Mucosa of stomach (tissue), 1 donor: ENCODE data around the gene MRPL57.
"Not testable (repeated sequence)": the region's sequence is repeated elsewhere in the genome, so short reads cannot be mapped to it uniquely, and the experiment has no call there.

ENCODE experiments used
- H3K27me3 ChIP-seq: one replicate; pipeline ENCODE4 v1.7.0; 2013; ENCODE audit warnings: mild to moderate bottlenecking, low read length; ENCODE audit not compliant: control insufficient read depth, insufficient read depth
- H3K36me3 ChIP-seq: one replicate; pipeline ENCODE4 v1.7.0; 2013; ENCODE audit warnings: low read length; ENCODE audit not compliant: control insufficient read depth, insufficient read depth
- H3K4me1 ChIP-seq: one replicate; pipeline ENCODE4 v1.7.0; 2013; ENCODE audit warnings: mild to moderate bottlenecking, low read length; ENCODE audit not compliant: control insufficient read depth, insufficient read depth
- H3K4me3 ChIP-seq: one replicate; pipeline ENCODE4 v1.7.0; 2013; ENCODE audit warnings: low read length
- H3K9ac ChIP-seq: one replicate; pipeline ENCODE4 v1.7.0; 2013; ENCODE audit warnings: mild to moderate bottlenecking, low read length, moderate library complexity
- H3K9me3 ChIP-seq: one replicate; pipeline ENCODE4 v1.7.0; 2013; ENCODE audit warnings: mild to moderate bottlenecking, low read length, moderate library complexity; ENCODE audit not compliant: control insufficient read depth
- donor health status: Pancreatic carcinoma.

Gene MRPL57

GRCh38 chr13:21176215-21176981 lies at the start of gene MRPL57, which contains the start of gene SKA3:
MRPL57 (plus strand) TSS chr13:21176658; CDS start chr13:21176917, 259 bp downstream.
SKA3 (minus strand) TSS chr13:21176552; CDS start chr13:21176477, 75 bp downstream.
- peak within 1 kb of the TSS; percentile 67 for H3K4me3 ChIP-seq
- H3K4me1 ChIP-seq = peaks cover 9% of the 10 kb centered on the region
- no peaks in the 10 kb centered on the region for H3K27me3 ChIP-seq
- no peaks in the 10 kb centered on the region for H3K9me3 ChIP-seq
- H3K9ac ChIP-seq = peak within 1 kb of the TSS; percentile 77
- H3K36me3 ChIP-seq = no peaks in the 10 kb centered on the region

GRCh38 chr13:21130116-21130515 lies 46.3 kb upstream of the MRPL57 start:
- no peaks in the 10 kb centered on the region for H3K4me1 ChIP-seq
- no peak overlapping the region for H3K4me3 ChIP-seq
- H3K9ac ChIP-seq = no peak overlapping the region
- H3K9me3 ChIP-seq = no peaks in the 10 kb centered on the region
- peaks cover 3% of the 10 kb centered on the region for H3K27me3 ChIP-seq
- no peaks in the 10 kb centered on the region for H3K36me3 ChIP-seq

- Histone ChIP-seq H3K36me3 (no peaks in the 10 kb centered on the region), H3K4me1 (no peaks in the 10 kb centered on the region), H3K27me3 (peaks cover 3% of the 10 kb centered on the region), H3K9ac (no peak overlapping the region), H3K4me3 (no peak overlapping the region), H3K9me3 (no peaks in the 10 kb centered on the region)
Measured at GRCh38 chr13:21133077-21133476, 43.4 kb upstream of the MRPL57 start.

GRCh38 chr13:21134475-21134874 lies 42.0 kb upstream of the MRPL57 start:
- no peak overlapping the region for H3K4me3 ChIP-seq
- no peaks in the 10 kb centered on the region for H3K4me1 ChIP-seq
- no peaks in the 10 kb centered on the region for H3K36me3 ChIP-seq

GRCh38 chr13:21135833-21136232 lies 40.6 kb upstream of the MRPL57 start:
- H3K9me3 ChIP-seq, H3K9ac ChIP-seq, H3K4me1 ChIP-seq, H3K27me3 ChIP-seq, H3K4me3 ChIP-seq, H3K36me3 ChIP-seq: not testable (repeated sequence)

More at GRCh38 chr13:21134475-21134874, 42.0 kb upstream of the MRPL57 start:
- Histone ChIP-seq H3K9me3 (no peaks in the 10 kb centered on the region), H3K27me3 (peaks cover 3% of the 10 kb centered on the region), H3K9ac (no peak overlapping the region)

GRCh38 chr13:21137696-21138095 lies 38.8 kb upstream of the MRPL57 start:
- Histone ChIP-seq H3K4me3 (no peak overlapping the region), H3K9ac (no peak overlapping the region), H3K27me3 (no peaks in the 10 kb centered on the region), H3K9me3 (no peaks in the 10 kb centered on the region), H3K36me3 (no peaks in the 10 kb centered on the region), H3K4me1 (peaks cover 7% of the 10 kb centered on the region)

GRCh38 chr13:21138561-21138960 lies 37.9 kb upstream of the MRPL57 start:
- no peaks in the 10 kb centered on the region for H3K9me3 ChIP-seq

GRCh38 chr13:21139374-21139773 lies 37.1 kb upstream of the MRPL57 start:
- peak overlapping the region; percentile 23 for H3K4me3 ChIP-seq
- no peaks in the 10 kb centered on the region for H3K36me3 ChIP-seq
- peaks cover 14% of the 10 kb centered on the region for H3K4me1 ChIP-seq
- no peaks in the 10 kb centered on the region for H3K9me3 ChIP-seq
- H3K27me3 ChIP-seq = no peaks in the 10 kb centered on the region
- peak overlapping the region; percentile 91 for H3K9ac ChIP-seq

More at GRCh38 chr13:21138561-21138960, 37.9 kb upstream of the MRPL57 start:
- Histone ChIP-seq H3K4me3 (no peak overlapping the region), H3K36me3 (no peaks in the 10 kb centered on the region), H3K27me3 (no peaks in the 10 kb centered on the region), H3K9ac (no peak overlapping the region), H3K4me1 (peaks cover 14% of the 10 kb centered on the region)

- Histone ChIP-seq H3K9me3 (no peaks in the 10 kb centered on the region), H3K4me3 (no peak overlapping the region), H3K4me1 (peaks cover 14% of the 10 kb centered on the region), H3K27me3 (no peaks in the 10 kb centered on the region), H3K36me3 (no peaks in the 10 kb centered on the region), H3K9ac (no peak overlapping the region)
Measured at GRCh38 chr13:21142766-21143165, 33.7 kb upstream of the MRPL57 start.

GRCh38 chr13:21147827-21148226 lies 28.6 kb upstream of the MRPL57 start:
- H3K9me3 ChIP-seq = no peaks in the 10 kb centered on the region
- no peak overlapping the region for H3K9ac ChIP-seq
- H3K27me3 ChIP-seq = no peaks in the 10 kb centered on the region
- no peaks in the 10 kb centered on the region for H3K36me3 ChIP-seq
- H3K4me3 ChIP-seq = no peak overlapping the region
- peaks cover 6% of the 10 kb centered on the region for H3K4me1 ChIP-seq

GRCh38 chr13:21148557-21149258 lies 27.8 kb upstream of the MRPL57 start:
- Histone ChIP-seq H3K4me1 (no peaks in the 10 kb centered on the region), H3K27me3 (no peaks in the 10 kb centered on the region), H3K4me3 (no peak overlapping the region), H3K9me3 (no peaks in the 10 kb centered on the region), H3K9ac (no peak overlapping the region), H3K36me3 (no peaks in the 10 kb centered on the region)

GRCh38 chr13:21149568-21149967 lies 26.9 kb upstream of the MRPL57 start:
- H3K4me3 ChIP-seq = no peak overlapping the region
- H3K9me3 ChIP-seq = no peaks in the 10 kb centered on the region
- H3K4me1 ChIP-seq = no peaks in the 10 kb centered on the region
- H3K9ac ChIP-seq = no peak overlapping the region
- no peaks in the 10 kb centered on the region for H3K27me3 ChIP-seq
- no peaks in the 10 kb centered on the region for H3K36me3 ChIP-seq
